PC-3 (cell line): ENCODE measurements around the gene IGFBP7. TPM values are rescaled to one million over a fixed set of nuclear protein-coding genes. Genes with fewer than 3 reads are reported as not detected.

Experiments
- ATAC-seq: fragments of 200-7000 bp; cut with Tn5 transposase; 2 replicates; pipeline ENCODE4 v1.9.1; 2020; ENCODE audit warnings: mild to moderate bottlenecking, moderate library complexity
- BruUV-seq: library from RNA; stranded (reverse); fragments of 400-500 nt; replicated peaks from 2 replicates; lab custom pipeline; 2021; lab: Mats Ljungman, UMichigan
- CTCF ChIA-PET: fragments of 300-600 bp; sonication (Branson Sonifier 250); formaldehyde crosslinking; loops from one replicate; lab custom pipeline; 2022; ENCODE audit warnings: antibody characterized with exemption; lab: Charles Lee
- POLR2A ChIA-PET: fragments of 300-600 bp; sonication (Branson Sonifier 250); formaldehyde crosslinking; loops from one replicate; lab custom pipeline; 2022; ENCODE audit warnings: antibody characterized with exemption; ENCODE audit not compliant: unreplicated experiment; lab: Charles Lee
- DNase-seq: peaks from one replicate; pipeline ENCODE4 v3.0.0-alpha.2; 2015
- H2AFZ ChIP-seq: fragments of 300-600 bp; sonication (generic); 2 replicates; pipeline ENCODE4 v1.6.0; 2016; ENCODE audit warnings: antibody characterized with exemption, low read length
- H3F3A ChIP-seq: fragments of 300-600 bp; sonication (generic); one replicate; pipeline ENCODE4 v1.6.0; 2017; ENCODE audit warnings: antibody characterized with exemption, low read length, control low read depth, mild to moderate bottlenecking; ENCODE audit not compliant: unreplicated experiment
- H3K27ac ChIP-seq: fragments of 300-600 bp; sonication (generic); 2 replicates; pipeline ENCODE4 v1.5.1; 2016; ENCODE audit warnings: mild to moderate bottlenecking, low read length
- H3K27me3 ChIP-seq: fragments of 300-600 bp; sonication (generic); 2 replicates; pipeline ENCODE4 v1.6.1; 2016; ENCODE audit warnings: low read length, mixed read lengths
- H3K36me3 ChIP-seq: fragments of 300-600 bp; sonication (generic); 2 replicates; pipeline ENCODE4 v1.6.1; 2016; ENCODE audit warnings: low read depth, mixed run types, low read length, mixed read lengths
- H3K4me1 ChIP-seq: fragments of 300-600 bp; sonication (generic); 2 replicates; pipeline ENCODE4 v1.5.1; 2016; ENCODE audit warnings: low read length; ENCODE audit not compliant: insufficient read depth
- H3K4me2 ChIP-seq: fragments of 300-600 bp; sonication (generic); 2 replicates; pipeline ENCODE4 v1.6.0; 2016; ENCODE audit warnings: low read length
- H3K4me3 ChIP-seq: fragments of 300-600 bp; sonication (generic); 2 replicates; pipeline ENCODE4 v1.5.1; 2016; ENCODE audit warnings: mild to moderate bottlenecking, low read length, mixed read lengths
- H3K79me2 ChIP-seq: fragments of 300-600 bp; sonication (generic); 2 replicates; pipeline ENCODE4 v1.6.1; 2017; ENCODE audit warnings: low read length, mixed read lengths
- H3K9ac ChIP-seq: fragments of 300-600 bp; sonication (generic); 2 replicates; pipeline ENCODE4 v1.6.0; 2016; ENCODE audit warnings: mild to moderate bottlenecking, low read length
- H3K9me2 ChIP-seq: fragments of 300-600 bp; sonication (generic); replicated peaks from 2 replicates; pipeline ENCODE4 v1.6.1; 2016; ENCODE audit warnings: mixed run types, low read length, mixed read lengths
- H3K9me3 ChIP-seq: fragments of 300-600 bp; sonication (generic); 2 replicates; pipeline ENCODE4 v1.6.1; 2016; ENCODE audit warnings: low read length, mixed read lengths
- H4K20me1 ChIP-seq: fragments of 300-600 bp; sonication (generic); 2 replicates; pipeline ENCODE4 v1.6.1; 2016; ENCODE audit warnings: low read length, mixed read lengths
- EZH2 ChIP-seq: fragments of 300-600 bp; sonication (generic); IDR thresholded peaks from one replicate; pipeline ENCODE4 v1.6.1; 2017; ENCODE audit warnings: antibody characterized with exemption, mild to moderate bottlenecking, low read length; ENCODE audit not compliant: unreplicated experiment
- EZH2phosphoT487 ChIP-seq: fragments of 300-600 bp; sonication (generic); IDR thresholded peaks from 2 replicates; pipeline ENCODE4 v1.6.1; 2018; ENCODE audit warnings: mild to moderate bottlenecking, antibody characterized with exemption, low read length, borderline replicate concordance
- intact Hi-C: fragments of 100-400 bp; cut with micrococcal nuclease; formaldehyde crosslinking; loops from 2 replicates; pipeline ENCODE4 v1.9.0; 2023
- total RNA-seq: library from RNA; depleted of rRNA; stranded (reverse); fragments of >200 nt; gene quantifications from 2 replicates; pipeline ENCODE4 v1.2.3, GENCODE V29; 2014
- TF ChIP-seq, protein P1 (sequence below): fragments of 300-600 bp; sonication (generic); conservative IDR thresholded peaks from 2 replicates; pipeline ENCODE4 v1.5.1; 2017; ENCODE audit warnings: antibody characterized with exemption, low read depth, mild to moderate bottlenecking, low read length

IGFBP7 gene
- total RNA-seq, 1 experiment from 2014 or later = not detected

DNA sequence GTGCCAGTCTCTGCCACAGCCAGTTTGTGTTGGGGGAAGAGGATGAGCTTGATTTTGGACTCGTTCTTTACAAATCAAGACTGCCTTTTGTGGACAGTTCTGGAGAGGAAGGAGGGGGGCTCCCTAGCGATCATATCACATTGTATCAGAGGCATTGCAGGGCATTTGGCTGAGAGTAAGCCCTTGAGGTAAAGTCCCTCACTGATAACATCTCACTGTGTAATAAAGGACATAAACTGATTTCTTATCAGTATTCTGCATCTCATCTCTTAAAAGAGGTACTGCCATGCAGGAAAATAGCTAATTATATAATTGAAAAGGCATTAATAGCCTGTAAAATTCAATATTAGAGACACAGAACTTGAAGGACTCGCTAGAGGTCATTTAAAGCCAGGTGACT is 6.1 kb upstream of the IGFBP7 start:
- POLR2A ChIA-PET = no interaction called here
- intact Hi-C loops = no loop called here
- Histone ChIP-seq H3K4me1 (peaks cover 9% of the 10 kb centered on the region), H3K79me2 (no peaks in the 10 kb centered on the region), H4K20me1 (no peaks in the 10 kb centered on the region), H3K27me3 (peaks cover 16% of the 10 kb centered on the region; the same call in 1 of the 2 replicates), H3K36me3 (no peaks in the 10 kb centered on the region), H3K9ac (no peak overlapping the region), H3K27ac (no peak overlapping the region), H3F3A (no peaks in the 10 kb centered on the region), H3K4me3 (no peak overlapping the region), H2AFZ (no peak overlapping the region), H3K9me3 (no peaks in the 10 kb centered on the region), H3K4me2 (no peak overlapping the region), H3K9me2 (no peaks in the 10 kb centered on the region)
- no TSS peak for BruUV-seq
- DNase-seq (no peak), ATAC-seq (no peak)
- TF ChIP-seq EZH2phosphoT487 (no peak), EZH2 (no peak)
- TF ChIP-seq, protein P1, sequence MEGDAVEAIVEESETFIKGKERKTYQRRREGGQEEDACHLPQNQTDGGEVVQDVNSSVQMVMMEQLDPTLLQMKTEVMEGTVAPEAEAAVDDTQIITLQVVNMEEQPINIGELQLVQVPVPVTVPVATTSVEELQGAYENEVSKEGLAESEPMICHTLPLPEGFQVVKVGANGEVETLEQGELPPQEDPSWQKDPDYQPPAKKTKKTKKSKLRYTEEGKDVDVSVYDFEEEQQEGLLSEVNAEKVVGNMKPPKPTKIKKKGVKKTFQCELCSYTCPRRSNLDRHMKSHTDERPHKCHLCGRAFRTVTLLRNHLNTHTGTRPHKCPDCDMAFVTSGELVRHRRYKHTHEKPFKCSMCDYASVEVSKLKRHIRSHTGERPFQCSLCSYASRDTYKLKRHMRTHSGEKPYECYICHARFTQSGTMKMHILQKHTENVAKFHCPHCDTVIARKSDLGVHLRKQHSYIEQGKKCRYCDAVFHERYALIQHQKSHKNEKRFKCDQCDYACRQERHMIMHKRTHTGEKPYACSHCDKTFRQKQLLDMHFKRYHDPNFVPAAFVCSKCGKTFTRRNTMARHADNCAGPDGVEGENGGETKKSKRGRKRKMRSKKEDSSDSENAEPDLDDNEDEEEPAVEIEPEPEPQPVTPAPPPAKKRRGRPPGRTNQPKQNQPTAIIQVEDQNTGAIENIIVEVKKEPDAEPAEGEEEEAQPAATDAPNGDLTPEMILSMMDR = no peak
- CTCF ChIA-PET = no interaction called here

DNA sequence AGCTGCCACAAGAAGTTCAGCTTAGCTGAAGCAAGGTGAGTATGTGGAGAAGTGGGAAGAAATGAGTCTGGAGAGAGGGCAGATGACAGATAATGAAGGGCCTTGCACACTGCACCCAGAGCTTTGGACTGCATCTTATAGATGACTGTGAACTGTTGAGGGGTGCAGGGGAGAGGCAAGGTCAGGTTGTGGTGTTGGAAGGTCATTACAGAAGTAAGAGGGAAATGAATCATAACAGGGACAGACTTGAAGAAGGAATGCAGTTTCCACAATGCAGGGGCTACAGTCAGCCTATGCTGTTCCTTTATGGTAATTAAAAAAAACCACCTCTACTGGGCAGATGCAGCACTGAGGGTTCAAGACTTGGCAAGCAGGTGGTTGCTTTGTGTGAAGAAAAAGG is 4.8 kb upstream of the IGFBP7 start:
- ATAC-seq = no peak

DNA sequence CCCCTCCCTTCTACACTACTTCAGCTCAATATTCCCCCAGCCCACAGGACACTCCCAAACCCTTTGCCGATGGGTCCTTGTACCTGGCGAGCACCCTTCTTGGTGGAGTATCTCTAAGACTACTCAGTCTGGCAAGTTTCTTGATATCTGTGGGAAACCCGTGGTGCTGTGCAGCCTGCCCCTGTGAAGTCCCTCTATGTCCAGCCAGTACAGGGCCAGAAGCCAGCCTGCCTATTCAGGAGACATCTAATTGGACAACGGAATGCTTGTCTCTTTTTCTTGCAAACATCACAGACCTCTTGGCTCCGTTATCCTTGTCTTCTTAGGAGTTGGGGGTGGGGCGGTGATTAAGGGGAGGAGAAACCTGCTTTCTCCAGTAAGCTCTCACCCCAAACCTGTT is 3.7 kb upstream of the IGFBP7 start:
- Histone ChIP-seq H3K27ac (no peak overlapping the region), H3K9me3 (no peaks in the 10 kb centered on the region), H3K79me2 (no peaks in the 10 kb centered on the region), H3K4me3 (no peak overlapping the region), H3K27me3 (peaks cover 16% of the 10 kb centered on the region), H3K9ac (no peak overlapping the region), H3K36me3 (no peaks in the 10 kb centered on the region), H3K4me2 (no peak overlapping the region), H3K4me1 (peaks cover 2% of the 10 kb centered on the region), H2AFZ (no peak overlapping the region), H3F3A (no peaks in the 10 kb centered on the region), H4K20me1 (no peaks in the 10 kb centered on the region), H3K9me2 (no peaks in the 10 kb centered on the region)
- ChIA-PET CTCF (no interaction called here), POLR2A (no interaction called here)
- no peak for TF ChIP-seq EZH2
- no peak for TF ChIP-seq EZH2phosphoT487
- TF ChIP-seq, protein P1 = no peak
- DNase-seq = no peak
- no TSS peak for BruUV-seq
- ATAC-seq = no peak
- intact Hi-C loops = no loop called here

More for the DNA sequence above, 4.8 kb upstream of the IGFBP7 start:
- TF ChIP-seq EZH2 (no peak), EZH2phosphoT487 (no peak)
- TF ChIP-seq, protein P1 = no peak
- Histone ChIP-seq H2AFZ (no peak overlapping the region), H3K27me3 (peaks cover 16% of the 10 kb centered on the region; the same call in 1 of the 2 replicates), H3K4me1 (peaks cover 9% of the 10 kb centered on the region), H3K4me3 (no peak overlapping the region), H3F3A (no peaks in the 10 kb centered on the region), H3K79me2 (no peaks in the 10 kb centered on the region), H3K27ac (no peak overlapping the region), H3K36me3 (no peaks in the 10 kb centered on the region), H3K9me3 (no peaks in the 10 kb centered on the region), H3K9me2 (no peaks in the 10 kb centered on the region), H3K4me2 (no peak overlapping the region), H4K20me1 (no peaks in the 10 kb centered on the region), H3K9ac (no peak overlapping the region)
- intact Hi-C loops = no loop called here
- DNase-seq = no peak
- ChIA-PET CTCF (no interaction called here), POLR2A (no interaction called here)
- no TSS peak for BruUV-seq
